Esophagus muscularis mucosa (tissue), 3 donors: ENCODE results near the gene PTCD1.

ENCODE experiments used
- CTCF ChIP-seq, 3 experiments: fragments of 200-600 bp in 2 of 3; fragments of 450-650 bp in 1 of 3; sonication (generic) in 2 of 3; IDR thresholded peaks; one replicate each; pipeline ENCODE4 v1.5.1; 2017 to 2019; ENCODE audit warnings: antibody characterized with exemption in 3 of 3, mild to moderate bottlenecking in 2 of 3, moderate library complexity in 1 of 3
- POLR2A ChIP-seq: fragments of 450-650 bp; IDR thresholded peaks from one replicate; pipeline ENCODE4 v1.6.1; 2017; ENCODE audit warnings: antibody characterized with exemption, moderate library complexity, mild to moderate bottlenecking, low read depth
- POLR2AphosphoS5 ChIP-seq, 2 donors: sonication (generic); formaldehyde crosslinking; IDR thresholded peaks; one replicate each; pipeline ENCODE4 v1.6.1; 2017; ENCODE audit warnings: antibody characterized with exemption in 2 of 2

GRCh38 chr7:99460651-99461050 lies 22.1 kb upstream of the PTCD1 start:
- TF ChIP-seq POLR2A, result no peak
- no peak for TF ChIP-seq CTCF (IDR thresholded peaks at IDR 0.05)
- TF ChIP-seq POLR2AphosphoS5 (IDR thresholded peaks at IDR 0.05), result no peak
